GM21825 (cell line): ENCODE results near the gene AOX1.
"Not testable (repeated sequence)": the region's sequence is repeated elsewhere in the genome, so short reads cannot be mapped to it uniquely, and the experiment has no call there.

Experiments
- ATAC-seq: cut with Tn5 transposase; IDR thresholded peaks from one replicate; pipeline ENCODE4 v1.9.1; 2021; ENCODE audit warnings: mild to moderate bottlenecking, moderate library complexity; ENCODE audit not compliant: unreplicated experiment

The AOX1 gene

DNA sequence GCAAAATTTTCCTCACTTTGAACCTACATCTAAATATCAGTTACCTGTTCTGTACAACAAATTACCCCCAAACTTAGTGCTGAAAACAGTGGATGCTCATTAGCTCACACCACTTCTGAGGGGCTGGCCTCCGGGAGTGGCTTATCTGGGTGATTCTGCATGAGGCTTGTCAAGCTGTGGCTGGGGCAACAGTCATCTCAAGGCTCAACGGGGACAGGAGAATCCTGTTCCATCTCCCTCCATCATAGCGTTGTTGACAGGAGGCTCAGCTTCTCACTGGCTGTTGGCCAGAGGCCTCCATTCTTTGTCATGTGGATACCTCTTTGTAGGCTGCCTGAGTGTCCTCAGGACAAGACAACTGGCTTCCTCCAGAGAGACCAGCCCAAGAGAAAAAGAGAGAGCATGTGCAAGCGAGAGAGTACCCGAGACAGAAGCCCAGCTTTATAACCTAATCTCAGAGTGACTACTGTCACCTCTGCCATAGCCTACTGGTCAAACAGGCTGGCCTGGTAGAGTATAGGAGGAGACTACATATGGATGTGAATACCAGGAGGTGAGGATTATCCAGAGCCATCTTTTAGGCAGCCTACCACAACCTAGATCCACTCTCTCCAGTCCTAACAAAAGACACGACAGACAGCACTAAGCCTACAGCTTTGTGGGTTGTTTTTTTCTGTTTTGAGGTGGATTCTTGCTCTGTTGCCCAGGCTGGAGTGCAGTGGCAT is 79.1 kb downstream of the AOX1 start:
- no peak for ATAC-seq

- ATAC-seq: no peak
These were observed 80.0 kb downstream of the AOX1 start for GRCh38 chr2:200665626-200666453.

GRCh38 chr2:200667413-200667812 is 81.6 kb downstream of the AOX1 start:
- ATAC-seq: no peak

DNA sequence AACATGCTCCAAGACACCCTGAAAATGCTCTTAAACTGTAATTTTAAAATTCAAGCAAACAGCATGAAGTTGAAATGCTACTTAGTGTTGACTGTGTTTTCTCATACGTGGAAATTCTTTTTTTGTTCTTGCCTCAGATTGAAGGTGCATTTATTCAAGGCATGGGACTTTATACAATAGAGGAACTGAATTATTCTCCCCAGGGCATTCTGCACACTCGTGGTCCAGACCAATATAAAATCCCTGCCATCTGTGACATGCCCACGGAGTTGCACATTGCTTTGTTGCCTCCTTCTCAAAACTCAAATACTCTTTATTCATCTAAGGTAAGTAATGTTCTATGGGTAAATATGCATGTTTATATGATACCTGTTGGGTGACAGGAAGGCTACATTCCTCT is 82.7 kb downstream of the AOX1 start:
- ATAC-seq: no peak

DNA sequence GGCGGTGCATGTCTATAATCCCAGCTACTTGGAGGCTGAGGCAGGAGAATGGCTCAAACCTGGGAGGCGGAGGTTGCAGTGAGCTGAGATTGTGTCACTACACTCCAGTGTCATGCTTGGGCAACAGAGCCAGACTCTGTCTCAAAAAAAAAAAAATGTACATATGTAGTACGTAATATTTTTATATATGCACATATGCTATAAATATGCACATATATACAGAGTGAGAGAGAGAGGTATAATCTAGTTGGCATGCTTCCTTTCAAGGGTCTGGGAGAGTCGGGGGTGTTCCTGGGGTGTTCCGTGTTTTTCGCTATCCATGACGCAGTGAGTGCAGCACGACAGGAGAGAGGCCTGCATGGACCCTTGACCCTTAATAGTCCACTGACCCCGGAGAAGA is 83.5 kb downstream of the AOX1 start:
- ATAC-seq: no peak

- no peak for ATAC-seq
These were observed 84.5 kb downstream of the AOX1 start for GRCh38 chr2:200670313-200670712.

GRCh38 chr2:200670751-200671150 is 84.9 kb downstream of the AOX1 start:
- no peak for ATAC-seq

- no peak for ATAC-seq
These were observed 87.4 kb downstream of the AOX1 start for GRCh38 chr2:200673191-200673590.

DNA sequence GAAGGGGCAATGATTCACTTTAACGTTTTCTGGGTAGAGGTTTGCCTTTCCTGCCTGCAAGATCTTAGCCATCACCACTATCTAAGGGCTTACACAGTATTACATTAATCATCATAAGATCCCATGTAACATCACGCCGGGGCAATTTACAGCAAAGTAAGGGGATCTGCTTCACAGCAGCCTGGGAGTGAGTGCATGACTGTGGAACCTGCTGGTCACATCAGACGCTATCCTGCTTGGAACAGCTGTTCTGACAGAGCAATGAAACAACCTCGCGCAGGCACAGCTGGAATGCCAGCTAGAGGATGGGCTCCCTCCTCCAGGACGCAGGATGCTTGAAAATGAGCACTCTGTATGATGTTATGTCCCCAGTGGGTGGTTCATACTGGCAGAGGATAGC is 89.0 kb downstream of the AOX1 start:
- ATAC-seq: no peak

DNA sequence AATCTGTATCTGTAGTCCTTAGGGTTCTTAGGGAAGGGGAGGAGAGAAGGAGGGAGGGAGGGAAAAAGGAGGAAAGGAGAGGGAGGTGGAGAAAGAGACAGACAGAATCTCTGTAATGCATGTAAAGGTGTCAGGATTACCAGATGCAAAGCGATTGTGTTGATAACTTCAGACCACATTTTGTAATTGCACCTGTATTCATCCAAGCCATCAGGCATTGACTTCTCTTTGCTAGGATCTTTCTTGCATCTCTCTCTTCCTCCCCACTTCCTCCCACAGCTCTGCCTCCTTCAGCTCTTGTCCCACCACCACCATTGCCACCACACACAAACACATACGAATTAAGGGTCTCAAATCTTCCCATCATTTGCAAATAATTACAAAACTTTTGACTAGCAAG is 91.4 kb downstream of the AOX1 start:
- no peak for ATAC-seq

DNA sequence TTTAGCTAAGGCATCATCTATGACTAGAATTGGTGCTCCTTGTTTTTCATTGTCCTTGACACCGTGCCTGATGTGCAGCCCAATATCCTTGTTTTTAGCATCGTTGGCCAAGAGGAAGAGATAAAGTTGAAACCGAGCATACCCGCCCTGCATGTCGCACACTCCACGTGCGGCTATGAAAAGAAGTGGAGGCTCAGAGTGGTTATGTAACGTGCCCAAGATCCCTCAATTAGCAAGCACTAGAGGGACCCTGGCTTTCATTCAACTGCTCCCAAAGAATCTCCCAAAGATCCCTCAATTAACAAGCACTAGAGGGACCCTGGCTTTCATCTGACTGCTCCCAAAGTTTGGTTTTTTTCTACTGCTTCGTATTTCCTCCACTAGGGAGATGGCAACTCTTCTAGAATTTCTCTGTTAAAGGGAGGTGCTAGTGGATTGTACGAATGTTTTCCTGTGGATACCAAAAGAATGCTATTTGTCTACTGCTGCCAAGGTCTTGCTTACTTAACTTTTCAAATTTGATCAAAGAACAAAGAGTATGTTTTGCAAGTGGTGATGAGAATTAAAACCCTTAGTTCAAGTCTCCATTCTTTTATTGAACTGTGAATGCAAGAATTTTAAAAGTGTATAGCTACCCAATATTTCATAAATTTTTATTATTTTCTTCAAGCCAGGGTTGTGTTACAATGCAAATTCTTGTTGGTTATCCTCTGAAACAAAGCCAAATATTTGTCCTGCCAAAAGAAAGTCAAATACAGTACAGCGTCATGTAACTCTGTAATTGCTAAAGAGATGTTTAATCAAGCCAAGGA is 92.1 kb downstream of the AOX1 start:
- ATAC-seq: no peak

GRCh38 chr2:200679127-200679526 is 93.3 kb downstream of the AOX1 start:
- ATAC-seq: no peak

- no peak for ATAC-seq
These were observed 93.7 kb downstream of the AOX1 start for GRCh38 chr2:200679535-200679934.

DNA sequence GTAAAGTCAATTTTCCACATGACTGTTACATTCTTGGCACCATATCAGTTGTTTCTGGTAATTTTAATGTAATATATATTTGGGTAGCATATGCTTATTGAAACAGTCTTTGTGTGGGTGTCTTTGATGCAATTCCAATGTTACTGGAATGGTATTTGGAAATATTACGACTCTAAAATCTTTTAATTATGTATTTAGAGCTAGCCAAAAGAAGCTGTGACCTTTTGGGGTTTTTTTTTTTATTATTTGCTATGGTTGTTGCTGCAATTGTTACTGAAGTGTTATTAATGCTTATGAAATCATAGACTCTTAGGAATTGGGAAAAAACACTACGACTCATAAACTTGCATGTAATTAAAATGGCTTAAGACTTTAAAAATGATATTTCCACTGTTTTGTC is 95.9 kb downstream of the AOX1 start:
- no peak for ATAC-seq

GRCh38 chr2:200682407-200682806 is 96.6 kb downstream of the AOX1 start:
- ATAC-seq: not testable (repeated sequence)

DNA sequence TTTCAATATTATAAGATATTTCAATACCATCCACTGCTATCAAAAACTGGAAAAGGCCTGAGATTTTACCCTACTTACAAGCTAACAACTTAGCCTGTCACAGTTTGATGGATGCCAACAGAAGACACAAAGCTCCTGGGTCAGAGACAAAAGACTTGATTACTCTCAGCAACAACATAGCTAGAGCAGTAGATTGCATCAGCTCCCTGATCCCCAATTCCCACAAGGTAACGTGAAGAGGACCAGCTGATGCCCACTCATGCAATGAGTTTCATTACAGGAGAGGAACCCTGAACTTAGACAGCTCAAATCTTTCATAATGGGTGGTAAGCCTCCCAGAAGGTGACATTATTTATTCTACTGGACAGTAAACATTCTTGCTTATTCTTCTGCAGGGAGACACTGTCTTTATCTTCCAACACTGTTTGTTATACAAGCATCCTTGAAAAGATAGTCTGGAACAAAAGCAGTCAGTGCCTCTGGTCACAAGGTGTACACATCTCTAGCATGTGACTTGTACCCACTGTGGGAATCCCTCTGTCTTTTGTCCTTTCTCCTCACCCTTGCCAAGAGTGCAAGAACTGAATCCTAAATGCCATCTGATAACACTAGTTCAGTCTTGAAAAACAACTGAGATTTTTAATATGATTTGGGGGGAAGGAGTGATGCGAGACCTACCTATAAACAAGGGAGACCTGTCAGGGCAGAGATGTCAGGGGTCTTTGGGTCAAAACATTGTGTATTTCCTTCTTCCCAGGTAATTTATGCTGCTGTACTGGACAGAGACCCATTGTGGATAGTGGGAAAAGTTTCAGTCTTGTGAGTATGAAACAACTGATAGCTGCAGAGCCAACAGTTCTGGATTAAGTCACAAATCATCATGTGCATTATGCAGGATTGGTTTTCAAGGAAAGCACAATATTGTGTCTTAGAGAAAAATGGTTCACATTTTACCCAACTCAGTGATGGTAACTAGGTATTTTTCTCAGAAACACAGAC is 102.4 kb downstream of the AOX1 start:
- no peak for ATAC-seq

- ATAC-seq: no peak
These were observed 103.3 kb downstream of the AOX1 start for GRCh38 chr2:200689115-200689514.

GRCh38 chr2:200693836-200694470 is 108.1 kb downstream of the AOX1 start:
- no peak for ATAC-seq

GRCh38 chr2:200695191-200695590 is 109.4 kb downstream of the AOX1 start:
- no peak for ATAC-seq

DNA sequence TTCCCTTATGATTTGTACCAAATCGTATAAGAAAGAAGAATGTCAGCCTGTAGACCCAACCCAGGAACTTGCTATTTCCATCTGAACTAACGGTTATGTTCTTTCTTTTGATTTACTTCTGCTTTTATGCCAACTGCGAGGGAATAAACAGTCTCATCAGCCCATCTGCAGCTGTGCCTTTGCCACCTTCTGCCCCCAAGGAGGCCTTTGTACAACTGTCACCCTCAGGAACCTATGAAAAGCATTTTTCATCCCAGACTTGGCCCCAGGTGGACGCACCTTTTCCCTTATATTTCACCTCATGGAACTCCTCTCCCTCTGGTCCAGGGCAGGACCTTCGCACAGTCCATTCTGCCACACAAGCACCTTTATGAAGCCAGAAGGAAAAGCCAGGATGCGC is 109.8 kb downstream of the AOX1 start:
- ATAC-seq: no peak
